SHP77 treated with DMSO at 0.1 percent for 48 hours (cell line): ENCODE data around the gene CNTN1.

Experiments used
- DNase-seq: peaks from one replicate; lab custom pipeline; 2025; lab: John Stamatoyannopoulos, UW

The CNTN1 gene

DNA sequence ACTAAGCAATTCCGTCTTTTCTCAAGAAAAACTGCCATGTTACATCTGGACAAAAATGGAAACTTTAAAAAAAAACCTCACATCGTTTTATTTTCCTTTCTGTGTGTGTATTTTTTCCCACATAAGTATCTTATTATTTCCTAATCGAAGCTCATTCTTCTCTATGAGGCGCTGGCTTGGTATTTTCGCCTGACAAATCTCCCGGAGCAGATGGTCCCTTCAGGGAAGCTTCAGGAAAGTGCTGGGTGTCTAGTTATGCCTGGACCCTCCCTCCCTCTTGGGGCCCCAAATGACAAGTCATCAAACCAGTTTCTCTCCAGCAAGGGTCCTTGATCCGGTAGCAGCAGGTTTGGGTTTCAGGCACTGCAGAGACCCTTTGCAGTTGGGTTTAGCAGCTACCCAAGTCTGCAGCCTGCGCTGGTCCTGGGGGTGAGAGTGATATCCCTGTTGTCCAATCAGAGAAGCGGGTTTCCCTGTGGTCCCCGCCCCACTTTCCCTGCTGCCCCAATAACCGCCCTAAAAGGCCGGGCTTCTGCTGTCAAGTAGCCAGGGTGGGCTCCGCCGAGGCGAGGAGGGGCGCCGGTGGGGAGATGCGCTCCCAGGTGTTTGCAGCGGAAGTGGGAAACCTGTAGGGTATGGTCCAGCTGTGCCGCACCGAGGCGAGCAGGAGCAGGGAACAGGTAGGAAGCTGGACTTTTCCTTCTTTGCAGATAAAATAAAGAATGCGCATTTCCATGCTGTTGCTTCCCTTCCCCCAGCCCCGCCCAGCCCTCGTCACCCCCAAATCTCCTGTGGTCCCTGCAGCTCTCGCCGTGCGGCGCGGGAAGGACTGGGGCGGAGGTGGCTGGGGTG, at the start of gene CNTN1:
Gene CNTN1 (plus strand): TSS at position 527 of the 852 bp plus-strand sequence.
- DNase-seq = no peak

DNA sequence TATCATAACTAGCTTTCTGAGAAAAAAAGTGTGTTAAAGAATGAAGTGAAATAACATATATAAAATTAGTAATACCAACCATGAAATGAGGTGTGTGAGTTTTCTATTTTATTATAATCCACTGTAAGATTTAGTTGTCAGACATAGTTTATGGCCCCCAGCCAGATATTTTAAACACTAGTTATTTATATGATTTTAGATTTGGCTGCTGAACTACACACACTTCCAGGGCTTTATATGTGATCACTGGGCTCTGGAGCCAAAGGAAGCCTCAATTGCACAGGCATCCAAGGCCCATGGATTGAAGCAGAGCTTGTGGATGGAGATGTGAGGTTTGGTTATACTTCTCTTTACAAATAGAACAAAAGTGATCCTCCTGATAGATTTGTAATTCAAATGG, 48.7 kb upstream of the CNTN1 start:
- no peak for DNase-seq

DNA sequence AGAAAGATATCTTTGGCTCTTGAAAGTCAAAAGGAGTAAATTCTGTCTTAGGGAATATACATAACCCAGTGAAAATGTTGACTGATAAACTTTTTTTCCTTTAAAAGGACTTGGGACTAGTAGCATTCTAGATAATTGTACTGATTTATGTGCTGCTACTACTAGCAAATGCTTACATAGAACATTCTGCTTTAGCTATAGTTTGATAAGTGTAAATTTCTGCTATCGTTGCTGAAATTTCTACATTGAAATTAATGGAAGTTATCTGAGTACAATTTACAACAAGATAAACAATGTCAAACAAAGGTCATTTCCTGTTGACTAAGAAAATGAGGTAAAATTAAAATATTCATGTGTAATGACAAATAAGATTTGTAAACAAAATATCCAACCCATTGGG, 48.3 kb upstream of the CNTN1 start:
- no peak for DNase-seq

DNA sequence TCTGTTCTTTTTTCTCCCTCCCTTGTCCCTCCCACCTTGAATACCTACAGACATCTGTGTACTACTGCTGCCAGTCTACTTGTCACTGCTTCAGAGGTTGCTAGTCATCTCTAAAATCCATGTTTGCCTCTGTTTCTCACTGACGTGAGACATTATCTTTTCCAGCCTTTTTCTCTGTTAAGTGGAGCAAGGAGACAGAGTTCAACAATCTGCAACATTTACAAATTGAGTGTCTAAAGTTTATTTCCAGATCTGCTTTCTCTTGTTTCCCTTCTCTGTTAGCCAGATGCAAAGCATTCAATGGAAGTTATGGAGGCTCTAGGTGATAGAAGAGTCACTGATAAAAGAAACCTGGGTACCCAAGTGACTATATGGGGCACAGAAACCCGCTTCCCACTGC, 47.5 kb upstream of the CNTN1 start:
- no peak for DNase-seq

DNA sequence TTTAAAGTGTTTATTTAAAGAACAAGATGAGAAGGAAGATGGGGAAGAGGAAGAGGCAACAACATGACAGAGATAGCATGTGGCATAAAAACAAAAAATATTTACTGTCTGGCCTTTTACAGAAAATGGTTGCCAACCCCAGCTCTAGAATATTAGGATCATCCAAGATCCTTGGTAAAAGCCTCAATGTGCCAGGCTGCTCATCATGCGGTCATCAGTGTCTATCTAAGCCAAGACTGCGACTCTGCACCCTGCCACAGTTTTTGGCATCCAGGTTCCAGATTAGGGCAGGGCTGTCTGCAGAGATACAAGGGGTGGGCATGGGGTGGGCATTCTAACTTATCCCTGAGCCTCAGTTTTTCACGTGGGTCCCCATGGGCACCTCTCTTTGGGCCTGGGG, 46.9 kb upstream of the CNTN1 start:
- DNase-seq = no peak

DNA sequence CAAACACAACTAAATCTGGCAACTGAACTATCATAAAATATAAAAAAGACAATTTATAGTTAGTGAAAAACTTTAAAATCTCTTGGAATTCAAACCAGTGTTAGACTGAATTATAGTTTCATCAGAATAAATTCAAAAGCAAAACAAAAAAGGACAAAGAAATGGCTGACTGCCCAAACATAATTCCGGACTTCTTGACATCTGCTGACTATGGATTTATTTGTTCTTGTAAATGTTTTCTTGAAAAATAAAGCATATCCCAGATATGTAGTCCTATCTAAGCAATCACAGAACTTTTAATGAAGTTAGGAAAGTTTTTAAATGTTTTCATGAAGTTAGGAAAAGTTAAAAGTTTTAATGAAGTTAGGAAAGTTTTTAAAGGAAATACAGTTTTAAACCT, 45.8 kb upstream of the CNTN1 start:
- DNase-seq = no peak

DNA sequence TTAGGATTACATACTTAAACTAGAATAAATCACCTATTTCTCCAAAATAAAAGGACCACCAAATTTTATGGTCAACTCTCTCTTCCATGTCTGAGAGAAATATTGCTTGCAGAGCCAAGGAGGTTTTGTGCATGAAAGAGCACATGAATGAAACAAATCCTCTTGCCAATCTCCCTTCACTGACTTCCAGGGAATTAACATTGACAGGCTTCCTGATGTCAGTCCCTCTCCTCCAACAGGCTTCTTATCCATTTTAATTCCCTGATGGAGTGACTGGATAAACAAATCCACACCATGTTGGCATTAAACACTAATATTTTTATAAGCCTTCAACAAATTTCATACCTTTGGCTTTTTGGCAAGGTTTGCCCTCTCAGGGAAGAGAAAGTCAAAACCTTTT, 45.3 kb upstream of the CNTN1 start:
- no peak for DNase-seq

DNA sequence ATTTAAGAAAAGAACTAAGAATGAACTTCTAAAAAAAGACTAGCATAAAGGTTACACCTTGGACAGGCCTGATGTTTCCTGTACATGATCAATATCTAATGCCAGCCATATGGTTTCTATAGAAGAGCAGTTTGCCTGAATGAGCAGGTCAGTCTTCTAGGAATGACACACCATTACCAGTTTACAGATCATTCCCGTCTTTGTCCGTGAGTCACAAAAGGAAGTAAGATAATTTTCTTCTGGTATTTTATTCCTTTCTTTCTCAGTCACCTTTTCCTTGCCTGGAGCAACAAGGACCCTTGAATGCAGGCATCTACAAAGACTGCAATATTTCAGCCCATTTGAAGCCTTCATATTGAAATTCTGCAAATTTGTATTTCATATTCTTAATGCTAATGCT, 44.6 kb upstream of the CNTN1 start:
- DNase-seq = no peak

DNA sequence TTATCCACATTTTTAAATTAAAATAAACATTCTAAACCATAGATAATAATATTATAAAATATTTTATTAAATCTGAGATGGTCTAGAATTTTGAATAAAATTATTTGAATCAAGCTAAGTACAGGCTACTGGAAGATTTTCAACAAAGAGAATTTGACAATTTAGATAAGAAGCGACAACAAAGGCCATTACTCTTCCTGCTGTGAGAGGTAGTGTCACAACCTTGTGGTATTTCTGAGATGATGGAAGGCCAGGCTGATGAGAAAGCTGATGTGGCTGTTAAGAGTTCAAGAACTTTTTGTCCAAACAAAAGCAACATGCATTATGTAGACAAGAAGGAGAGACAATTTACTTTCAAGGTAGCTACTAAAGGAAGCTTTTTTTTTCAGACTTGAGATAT, 43.7 kb upstream of the CNTN1 start:
- DNase-seq = no peak

DNA sequence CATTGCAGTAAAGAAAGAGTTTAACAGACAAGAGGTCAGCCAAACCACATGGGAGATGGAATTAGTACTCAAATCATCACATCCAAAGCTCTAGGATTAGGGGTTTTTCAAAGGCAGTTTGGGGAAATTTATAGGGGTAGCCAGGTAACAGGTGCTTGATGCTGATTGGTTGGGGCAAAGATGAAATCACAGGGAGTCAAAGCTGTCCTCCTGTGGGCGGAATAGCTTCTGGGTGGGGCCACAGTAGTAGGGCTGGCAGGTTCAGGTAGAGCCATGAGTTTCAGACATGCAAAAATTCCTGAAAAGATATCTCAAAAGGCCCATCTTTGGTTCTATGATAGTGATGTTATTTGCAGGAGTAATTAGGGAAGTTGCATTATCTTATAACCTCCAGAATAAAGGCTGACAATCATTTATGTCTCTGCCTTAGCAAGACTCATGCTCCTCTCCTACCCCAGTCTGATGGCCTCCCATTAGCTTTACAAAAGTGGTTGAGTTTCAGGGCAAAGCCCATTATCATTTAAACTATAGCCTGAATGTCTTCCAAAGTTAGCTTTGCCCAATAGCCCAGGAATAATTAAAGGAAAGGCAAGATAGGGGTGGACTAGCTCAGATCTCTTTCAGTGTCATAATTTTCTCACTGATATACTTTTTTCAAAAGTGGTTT, 42.1 kb upstream of the CNTN1 start:
- DNase-seq = no peak

DNA sequence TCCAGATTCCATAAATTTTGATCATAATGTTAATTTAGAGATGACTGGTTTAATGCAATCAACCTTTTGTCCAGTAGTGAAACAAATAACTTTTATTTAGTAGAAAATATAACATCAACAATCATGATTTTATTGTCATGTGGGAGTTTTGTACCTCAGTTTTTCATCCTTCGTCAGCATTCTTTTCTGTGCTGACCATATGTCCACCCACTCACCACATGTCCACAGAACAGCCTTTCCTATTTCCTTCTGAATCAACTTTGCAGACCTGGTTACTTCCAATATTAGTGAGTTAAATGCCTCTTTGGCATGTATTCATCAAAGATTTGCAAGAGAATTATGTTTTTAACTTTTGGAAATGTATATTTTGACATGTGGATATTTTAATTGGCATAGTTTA, 36.8 kb upstream of the CNTN1 start:
- no peak for DNase-seq

DNA sequence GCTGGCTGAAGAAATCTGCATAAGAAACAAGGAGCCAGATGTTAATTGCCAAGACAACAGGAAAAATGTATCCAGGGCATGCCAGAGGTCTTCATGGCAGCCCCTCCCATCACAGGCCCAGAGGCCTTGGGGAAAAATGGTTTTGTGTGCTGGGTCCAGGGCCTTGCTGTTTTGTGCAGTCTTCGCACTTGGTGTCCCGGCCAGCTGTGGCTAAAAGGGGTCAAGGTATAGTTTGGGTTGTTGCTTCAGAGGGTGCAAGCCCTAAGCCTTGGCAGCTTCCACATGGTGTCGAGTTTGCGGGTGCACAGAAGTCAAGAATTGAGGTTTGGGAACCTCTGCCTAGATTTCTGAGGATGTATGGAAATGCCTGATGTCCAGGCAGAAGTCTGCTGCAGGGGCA, 29.9 kb upstream of the CNTN1 start:
- no peak for DNase-seq

DNA sequence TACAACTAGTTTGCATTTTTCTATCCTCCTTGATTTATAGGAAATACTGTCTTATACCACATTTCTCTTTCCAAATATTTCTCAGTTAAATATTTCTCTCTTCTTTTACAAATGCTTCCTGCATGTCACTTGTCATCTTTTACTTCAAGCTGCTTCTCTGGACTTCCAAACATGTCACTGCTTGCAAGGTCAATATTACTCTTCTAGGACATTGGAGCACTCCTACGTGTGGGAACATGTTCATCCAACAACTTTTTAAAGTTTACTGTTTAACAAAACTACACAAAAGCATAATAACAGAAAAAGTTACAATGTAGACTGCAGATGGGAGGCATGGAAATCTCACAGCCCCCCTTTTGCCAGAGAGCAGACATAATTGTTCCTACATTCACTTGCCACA, 28.5 kb upstream of the CNTN1 start:
- DNase-seq = no peak

DNA sequence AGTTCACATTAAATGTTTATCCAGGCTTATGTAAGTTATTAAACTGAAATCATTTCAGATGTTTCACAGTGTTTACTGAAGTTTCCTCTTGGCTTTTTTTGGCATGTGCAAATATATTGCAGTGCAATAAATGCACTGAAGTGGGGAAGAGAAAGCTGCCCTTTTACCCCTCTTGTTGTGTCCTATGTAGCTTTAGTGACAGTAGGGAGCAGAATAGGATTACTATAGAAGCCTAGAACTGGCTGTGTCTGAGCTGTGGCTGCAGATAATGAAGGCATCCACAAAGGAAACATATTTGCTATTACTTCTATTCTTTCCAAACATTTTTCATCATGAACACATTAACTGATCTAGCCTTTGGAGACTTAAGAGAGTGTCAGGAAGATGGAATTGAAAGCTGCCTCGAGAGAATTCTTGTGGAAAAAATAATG, 24.1 kb upstream of the CNTN1 start:
- DNase-seq = no peak

DNA sequence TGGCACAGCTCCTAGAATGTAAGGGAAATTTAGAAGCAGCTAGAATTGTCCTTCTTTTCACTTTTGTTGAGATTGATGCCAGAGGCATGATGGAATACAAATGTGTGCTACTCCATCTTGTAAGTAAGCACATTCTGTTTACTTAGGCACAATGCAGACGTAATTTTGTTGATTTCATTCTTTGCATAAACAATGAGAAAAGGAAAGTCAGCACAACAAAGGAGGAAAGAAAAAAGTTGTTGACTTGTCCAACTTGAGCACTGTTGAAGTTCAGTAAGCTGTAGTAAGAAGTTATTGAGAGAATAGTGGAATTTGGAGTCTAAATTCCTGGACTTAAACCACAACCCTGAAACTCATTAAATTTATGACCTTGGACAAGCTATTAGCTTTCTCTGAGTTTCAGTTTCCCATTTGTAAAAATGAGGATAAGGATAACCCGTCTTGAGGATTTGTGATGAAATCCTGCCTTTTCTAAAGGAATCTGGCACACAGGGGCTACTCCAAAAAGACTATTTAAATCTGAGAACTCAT, 19.4 kb upstream of the CNTN1 start:
- DNase-seq = no peak

DNA sequence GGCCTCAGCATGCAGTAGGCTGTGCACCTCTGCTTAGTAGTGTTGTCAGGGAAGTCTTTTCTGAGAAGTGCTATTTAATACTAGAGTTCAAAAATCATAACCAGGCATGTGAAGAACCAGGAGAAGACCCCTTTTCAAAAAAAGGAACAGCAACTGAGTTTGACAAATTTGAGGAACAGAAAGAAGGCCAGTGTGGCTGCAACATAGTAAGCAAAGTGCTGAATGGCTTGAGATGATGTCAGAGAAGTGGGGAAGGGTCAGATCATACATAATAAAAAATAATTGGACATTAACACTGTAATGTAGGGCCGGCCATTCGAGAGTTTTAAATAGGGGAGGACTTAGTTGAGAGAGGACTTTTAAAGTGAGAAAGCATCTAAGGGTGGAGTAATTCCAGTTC, 11.1 kb upstream of the CNTN1 start:
- DNase-seq = no peak

DNA sequence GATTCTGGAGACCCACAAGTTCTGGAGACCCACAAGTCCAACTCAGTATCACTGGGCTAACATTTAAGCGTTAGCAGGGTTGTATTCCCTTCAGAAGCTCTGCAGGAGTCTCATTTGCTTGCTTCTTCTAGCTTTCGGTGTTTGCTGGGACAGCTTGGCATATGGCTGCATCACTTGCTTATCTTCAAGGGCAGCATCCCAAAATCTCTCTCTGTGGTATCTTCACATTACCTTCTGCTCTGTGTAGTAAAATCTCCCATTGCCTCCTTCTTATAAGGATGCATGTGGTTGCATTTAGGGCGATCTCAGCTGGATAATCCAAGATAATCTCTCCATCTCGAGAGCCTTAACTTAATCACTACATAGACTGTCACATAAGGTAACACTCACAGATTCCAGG, 7.3 kb upstream of the CNTN1 start:
- no peak for DNase-seq

DNA sequence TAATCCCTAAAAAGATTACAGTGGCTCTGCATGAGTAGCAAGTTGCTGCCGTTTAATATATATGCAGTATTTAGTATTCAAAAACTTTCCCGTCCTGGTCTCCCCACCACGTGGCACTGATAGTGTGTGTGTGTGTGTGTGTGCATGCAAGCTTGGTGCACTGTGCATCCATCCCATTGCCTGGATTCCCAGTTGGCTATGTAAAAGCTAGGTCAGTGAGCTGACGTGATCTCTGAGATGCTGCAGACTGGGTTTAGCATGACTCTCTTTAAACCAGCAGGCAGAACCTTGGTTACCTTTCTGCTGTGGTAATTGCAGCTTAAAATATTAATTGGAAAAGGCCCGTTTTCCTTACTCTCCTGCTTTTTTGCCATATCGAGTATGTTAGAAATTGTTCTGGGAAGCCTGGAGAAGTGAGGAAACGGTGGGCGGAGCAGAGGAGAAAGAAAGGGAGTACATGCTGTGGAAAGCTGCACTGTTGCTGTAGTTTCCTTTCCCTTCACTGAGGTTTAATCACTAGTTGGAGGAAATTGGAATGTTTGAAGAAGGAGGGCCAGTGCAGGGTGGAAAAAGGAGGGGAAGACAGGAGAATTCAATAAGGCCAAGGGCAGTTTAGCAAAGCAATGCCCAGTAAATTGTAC, 4.0 kb upstream of the CNTN1 start:
- no peak for DNase-seq

DNA sequence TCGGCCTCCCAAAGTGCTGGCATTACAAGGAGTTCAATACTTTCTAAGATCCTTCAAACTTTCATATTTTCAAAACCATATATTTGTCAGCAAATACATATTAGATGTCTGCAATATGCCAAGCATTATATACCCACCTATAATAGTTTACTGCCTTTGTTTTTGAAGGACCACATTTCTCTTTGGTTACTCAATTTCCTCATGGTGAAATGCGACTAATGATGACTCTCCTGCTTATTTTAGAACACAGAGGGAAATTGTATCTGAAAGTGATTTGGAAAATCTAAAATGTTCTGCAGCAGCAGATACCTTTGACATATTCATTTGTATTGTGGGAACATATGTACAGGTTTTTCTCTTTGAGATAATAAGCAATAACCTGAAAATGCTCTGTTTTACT, 2.7 kb upstream of the CNTN1 start:
- no peak for DNase-seq

DNA sequence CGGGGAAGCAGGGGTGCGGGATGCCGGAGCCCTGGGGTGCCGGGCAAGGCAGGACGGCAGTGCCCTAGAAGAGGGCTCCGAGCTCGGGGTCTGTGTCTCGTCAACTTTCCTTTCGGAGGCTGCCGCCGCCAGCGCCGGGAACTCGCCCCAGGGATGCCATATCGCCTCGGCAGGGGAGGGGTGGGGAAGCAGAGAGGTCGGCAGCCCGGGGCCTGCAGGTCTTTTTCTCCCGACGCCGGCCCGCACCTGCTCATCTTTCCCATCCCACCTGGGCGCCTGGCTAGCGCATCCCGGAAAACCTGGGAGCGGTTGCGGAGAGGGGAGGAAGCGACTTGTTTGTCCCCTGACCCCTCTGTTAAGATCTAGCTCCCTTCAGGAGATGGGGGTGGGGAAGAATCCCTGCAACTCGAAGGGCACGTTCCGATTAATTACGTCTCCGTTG, 547 bp downstream of the CNTN1 start:
- DNase-seq = no peak

DNA sequence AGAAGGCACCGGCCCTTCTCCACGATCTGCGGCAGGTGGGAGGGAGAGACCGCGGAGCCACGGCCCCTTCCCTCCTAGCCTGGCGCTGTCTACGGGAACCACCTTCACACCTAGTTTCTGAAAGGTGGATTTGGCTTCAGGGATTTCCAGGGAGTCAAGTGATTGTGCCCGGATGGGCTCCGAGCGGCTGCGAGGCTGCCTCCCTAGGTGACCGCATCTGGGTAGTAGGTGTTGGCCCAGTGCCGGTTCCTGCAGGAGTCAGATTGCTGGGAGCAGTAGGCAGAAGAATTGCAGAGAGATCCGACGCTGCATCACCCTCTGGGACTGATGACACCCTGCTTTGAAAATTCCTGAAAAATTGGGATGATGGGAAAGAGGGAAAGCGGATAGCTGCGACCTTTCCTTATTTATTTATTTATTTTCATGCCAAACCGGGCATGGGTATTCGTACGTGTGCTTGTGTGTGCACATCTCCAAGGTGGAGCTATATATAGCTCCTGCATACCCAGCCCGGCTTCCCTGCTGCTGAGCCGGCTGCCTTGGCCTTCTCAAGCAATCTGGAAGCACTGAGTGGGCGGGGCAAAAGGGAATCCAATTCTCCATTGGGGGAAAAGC, 1.1 kb downstream of the CNTN1 start:
- no peak for DNase-seq

DNA sequence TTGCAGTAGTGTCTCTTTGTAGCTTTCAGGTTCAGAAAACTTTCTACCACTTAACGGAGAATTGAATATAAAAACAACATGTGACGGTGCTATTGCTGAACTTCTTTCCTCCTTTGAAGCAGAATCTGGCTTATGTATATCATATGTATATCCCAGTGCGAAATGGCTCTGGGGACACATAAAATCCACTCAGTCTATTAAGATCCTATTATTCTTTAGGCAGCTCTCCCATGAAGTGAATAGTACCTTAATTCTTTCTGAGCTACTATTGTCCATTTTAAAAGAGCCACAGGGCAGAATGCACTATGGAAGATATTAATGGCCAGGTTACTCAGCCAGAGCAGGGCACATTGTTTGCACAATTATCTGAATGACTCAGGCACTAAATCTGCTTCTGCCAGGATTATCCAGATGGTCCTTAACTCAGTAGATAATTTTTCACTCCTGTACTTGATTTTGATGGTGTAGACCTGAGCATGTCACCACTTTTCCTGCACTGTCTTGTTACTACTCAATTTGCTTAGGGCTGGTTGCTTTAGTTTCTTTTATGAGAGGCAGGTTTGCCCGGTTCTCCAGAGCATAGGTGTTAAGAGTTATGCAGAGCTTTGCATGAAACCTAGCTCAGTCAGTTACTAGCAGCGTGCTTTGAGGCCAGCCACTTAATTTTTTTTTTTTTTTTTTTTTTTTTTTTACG, 5.5 kb downstream of the CNTN1 start:
- peak; percentile 37 for DNase-seq
